ENCODE measurements around the gene SURF6. TPM values are rescaled to one million over a fixed set of nuclear protein-coding genes. Genes with fewer than 3 reads are reported as not detected.
A peak's percentile ranks its signal among the peaks of the same experiment; 100 is the strongest.

The SURF6 gene
- total and polyA plus RNA-seq, 8 donors, result 10.9 to 31.4 (median 25.7) TPM

- no peak for TF ChIP-seq CTCF (IDR thresholded peaks at IDR 0.05)
- Histone ChIP-seq H3K27me3 (no peaks in the 10 kb centered on the region), H3K36me3 (peaks cover 0 to 83% of the 10 kb centered on the region in 2 donors), H3K4me1 (peaks cover 34 to 59% of the 10 kb centered on the region in 2 donors), H3K27ac (no peak overlapping the region), H3K4me3 (no peak overlapping the region), H3K9me3 (no peaks in the 10 kb centered on the region)
- peak in 1 of 4 donors; percentile 31 for DNase-seq
- ATAC-seq, result no peak
- intact Hi-C loops (cut with DNase I), result no loop called here
Measured at GRCh38 chr9:133367778-133368177, 31.8 kb upstream of the SURF6 start.

GRCh38 chr9:133367221-133367620 lies 31.2 kb upstream of the SURF6 start:
- peaks cover 0 to 83% of the 10 kb centered on the region in 2 donors for H3K36me3 ChIP-seq
- no peak overlapping the region for H3K27ac ChIP-seq
- TF ChIP-seq CTCF (IDR thresholded peaks at IDR 0.05), result no peak
- H3K4me3 ChIP-seq, result no peak overlapping the region
- H3K9me3 ChIP-seq, result no peaks in the 10 kb centered on the region
- H3K27me3 ChIP-seq, result no peaks in the 10 kb centered on the region
- no peak for ATAC-seq
- H3K4me1 ChIP-seq, result peaks cover 32 to 54% of the 10 kb centered on the region in 2 donors
- intact Hi-C loops (cut with DNase I), result no loop called here
- peak in 1 of 4 donors; percentile 60 for DNase-seq

GRCh38 chr9:133366435-133366834 lies 30.4 kb upstream of the SURF6 start:
- peaks cover 0 to 90% of the 10 kb centered on the region in 2 donors for H3K36me3 ChIP-seq
- H3K27me3 ChIP-seq, result no peaks in the 10 kb centered on the region
- no peak for ATAC-seq
- H3K9me3 ChIP-seq, result no peaks in the 10 kb centered on the region
- TF ChIP-seq CTCF (IDR thresholded peaks at IDR 0.05), result no peak
- H3K4me1 ChIP-seq, result peaks cover 25 to 46% of the 10 kb centered on the region in 2 donors
- intact Hi-C loops (cut with DNase I), result no loop called here
- DNase-seq, result peak in 1 of 4 donors; percentile 52
- no peak overlapping the region for H3K27ac ChIP-seq
- no peak overlapping the region for H3K4me3 ChIP-seq

- Histone ChIP-seq H3K4me1 (peaks cover under 1 to 20% of the 10 kb centered on the region in 2 donors), H3K27ac (no peak overlapping the region), H3K36me3 (peaks cover 0 to 83% of the 10 kb centered on the region in 2 donors), H3K9me3 (no peaks in the 10 kb centered on the region), H3K27me3 (no peaks in the 10 kb centered on the region), H3K4me3 (no peak overlapping the region)
- TF ChIP-seq CTCF (IDR thresholded peaks at IDR 0.05), result no peak
- ATAC-seq (no peak), DNase-seq (peak in 1 of 4 donors; percentile 51)
- intact Hi-C loops (cut with DNase I), result no loop called here
Measured at GRCh38 chr9:133362359-133363044, 26.5 kb upstream of the SURF6 start.

- Histone ChIP-seq H3K27me3 (no peaks in the 10 kb centered on the region), H3K27ac (no peak overlapping the region), H3K4me1 (peaks cover 8 to 25% of the 10 kb centered on the region in 2 donors), H3K4me3 (no peak overlapping the region), H3K36me3 (peaks cover 0 to 74% of the 10 kb centered on the region in 2 donors), H3K9me3 (no peaks in the 10 kb centered on the region)
- ATAC-seq, result no peak
- intact Hi-C loops (cut with DNase I), result no loop called here
- DNase-seq, result peak in 1 of 4 donors; percentile 31
- TF ChIP-seq CTCF (IDR thresholded peaks at IDR 0.05), result no peak
Measured at GRCh38 chr9:133361507-133362092, 25.6 kb upstream of the SURF6 start.
